HG03175 (cell line): Measurements from ENCODE around the gene CBX7.

ENCODE experiments used
- ATAC-seq: cut with Tn5 transposase; IDR thresholded peaks from one replicate; pipeline ENCODE4 v1.9.1; 2021; ENCODE audit warnings: mild to moderate bottlenecking, moderate library complexity; ENCODE audit not compliant: unreplicated experiment

Gene CBX7

DNA sequence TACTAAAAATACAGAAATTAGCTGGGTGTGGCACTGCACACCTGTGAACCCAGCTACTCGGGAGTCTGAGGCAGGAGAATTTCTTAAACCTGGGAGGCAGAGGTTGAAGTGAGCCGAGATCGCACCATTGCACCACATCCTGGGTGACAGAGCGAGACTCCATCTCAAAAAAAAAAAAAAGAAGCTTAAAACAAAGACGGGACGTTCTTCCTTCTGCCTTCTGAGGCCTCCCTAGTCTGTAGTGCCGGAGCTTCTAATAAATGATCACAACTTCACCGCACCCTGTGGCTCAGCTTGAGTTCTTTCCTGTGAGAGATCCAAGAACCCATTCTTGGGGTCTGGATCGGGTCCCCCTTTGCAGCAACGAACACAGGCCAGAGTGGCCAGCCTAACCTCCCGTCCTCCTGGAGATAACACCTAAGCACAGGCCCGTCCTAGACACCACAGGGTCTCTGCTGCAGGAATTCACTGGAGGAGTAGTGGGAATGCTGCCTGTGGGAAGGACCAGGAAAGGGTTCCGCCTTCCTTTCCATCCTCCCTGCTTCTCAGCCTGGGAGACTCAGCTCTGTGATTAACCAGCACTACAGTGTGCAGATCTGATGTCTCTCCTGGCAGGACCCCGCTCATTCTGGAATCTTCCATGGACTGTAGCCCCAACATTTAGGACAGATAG is 57.6 kb downstream of the CBX7 start:
- no peak for ATAC-seq

DNA sequence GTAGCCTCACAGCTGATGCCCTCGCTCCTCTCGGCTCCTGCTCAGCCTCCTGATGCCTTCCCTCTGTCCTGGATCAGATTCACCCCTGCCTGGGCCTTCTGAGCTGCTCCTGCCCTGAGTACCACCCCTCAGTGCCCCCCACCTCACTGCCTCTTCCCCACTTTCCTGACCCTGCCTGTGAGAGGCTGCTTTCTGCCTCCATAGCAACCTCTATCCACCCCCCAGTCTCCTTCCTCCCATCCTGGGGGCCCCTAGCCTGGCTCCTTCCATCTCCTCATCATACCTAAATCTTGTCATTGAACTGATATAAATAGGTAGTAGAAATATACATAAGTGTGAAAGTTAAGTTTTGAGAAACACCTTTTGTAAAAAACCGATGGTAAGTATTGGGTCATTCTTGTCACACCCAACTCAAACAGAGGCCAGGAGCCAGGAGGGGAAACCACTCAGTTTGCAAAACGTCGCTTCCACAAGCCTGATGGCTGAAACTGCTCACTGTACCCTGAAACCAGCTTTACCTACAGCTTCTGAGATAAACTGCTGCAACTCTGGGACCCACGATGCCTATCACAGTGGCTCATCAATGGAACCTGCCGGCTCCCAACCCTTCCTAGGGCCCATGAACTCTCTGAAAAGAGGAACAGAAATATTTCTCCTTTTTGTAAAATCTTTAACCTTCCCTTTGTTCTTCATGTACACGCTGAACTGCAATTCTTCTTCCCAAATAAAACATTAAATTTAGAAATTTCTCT is 60.2 kb downstream of the CBX7 start:
- no peak for ATAC-seq

DNA sequence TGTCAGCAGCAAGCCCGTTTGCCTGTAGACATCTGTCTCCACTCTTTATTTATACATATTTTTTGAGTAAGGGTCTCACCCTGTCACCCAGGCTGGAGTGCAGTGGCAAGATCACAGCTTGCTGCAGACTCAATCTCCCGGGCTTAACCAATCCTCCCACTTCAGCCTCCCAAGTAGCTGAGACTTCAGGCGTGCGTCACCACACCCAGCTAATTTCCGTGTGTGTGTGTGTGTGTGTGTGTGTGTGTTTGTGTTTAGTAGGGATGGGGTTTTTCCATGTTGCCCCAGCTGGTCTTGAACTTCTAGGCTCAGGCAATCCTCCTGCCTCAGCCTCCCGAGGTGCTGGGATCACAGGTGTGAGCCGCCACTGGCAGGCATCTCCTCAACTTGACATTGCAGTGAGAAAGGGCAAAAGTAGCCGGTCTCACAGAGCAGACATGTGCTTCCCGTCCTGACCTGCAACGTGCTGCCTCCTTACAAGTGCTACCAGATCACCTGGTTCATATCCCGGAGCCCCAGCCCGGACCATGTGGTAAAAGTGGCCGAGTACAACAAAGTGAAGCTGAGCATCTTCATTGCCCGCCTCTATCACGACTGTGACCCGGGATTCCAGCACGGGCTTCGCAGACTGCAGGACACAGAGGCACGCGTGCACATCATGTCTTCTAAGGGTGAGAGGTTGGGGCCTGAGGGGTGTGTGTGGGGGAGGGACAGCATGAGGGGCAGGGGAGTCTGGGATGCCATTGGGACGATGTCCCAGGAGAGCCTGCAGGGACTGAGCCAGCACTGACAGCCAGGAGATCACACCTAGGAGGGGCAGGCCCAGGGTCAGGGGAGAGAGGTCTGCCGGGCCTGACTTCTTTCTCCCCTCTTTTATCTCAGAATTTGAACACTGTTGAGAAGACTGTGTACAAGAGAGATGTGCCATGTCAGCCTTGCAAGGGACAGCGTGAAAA is 61.1 kb downstream of the CBX7 start:
- ATAC-seq: no peak

DNA sequence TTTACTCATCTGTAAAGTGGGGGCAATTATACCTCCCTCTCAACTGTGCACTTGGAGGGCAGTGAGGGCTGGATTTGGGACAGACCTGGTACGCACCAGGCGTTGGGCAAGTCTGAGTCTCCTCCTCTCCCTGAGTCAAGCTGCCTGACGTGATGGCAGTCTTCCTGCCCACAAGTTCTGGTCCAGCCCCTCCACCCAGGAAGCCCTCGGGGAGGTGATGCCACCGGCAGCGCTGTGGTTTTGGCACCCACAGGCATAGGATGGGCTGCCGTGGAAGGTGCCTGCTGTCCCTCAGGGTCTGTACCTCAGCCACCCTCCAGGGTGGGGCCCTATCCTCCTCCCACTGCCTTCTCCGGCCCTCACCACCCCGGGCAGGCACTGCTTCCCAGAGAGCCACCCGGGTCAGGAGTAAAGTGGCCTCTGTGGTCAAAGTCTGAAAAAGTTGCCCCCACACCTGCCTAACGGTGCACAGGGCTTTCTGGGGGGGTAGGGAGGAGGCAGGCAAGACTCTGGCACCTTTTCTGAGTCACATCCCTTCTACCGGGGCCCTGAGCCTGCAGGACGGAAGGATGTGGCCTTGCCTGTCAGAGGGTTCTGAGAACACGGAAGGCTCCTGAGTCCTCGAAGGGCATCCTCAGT is 61.9 kb downstream of the CBX7 start:
- ATAC-seq: no peak

DNA sequence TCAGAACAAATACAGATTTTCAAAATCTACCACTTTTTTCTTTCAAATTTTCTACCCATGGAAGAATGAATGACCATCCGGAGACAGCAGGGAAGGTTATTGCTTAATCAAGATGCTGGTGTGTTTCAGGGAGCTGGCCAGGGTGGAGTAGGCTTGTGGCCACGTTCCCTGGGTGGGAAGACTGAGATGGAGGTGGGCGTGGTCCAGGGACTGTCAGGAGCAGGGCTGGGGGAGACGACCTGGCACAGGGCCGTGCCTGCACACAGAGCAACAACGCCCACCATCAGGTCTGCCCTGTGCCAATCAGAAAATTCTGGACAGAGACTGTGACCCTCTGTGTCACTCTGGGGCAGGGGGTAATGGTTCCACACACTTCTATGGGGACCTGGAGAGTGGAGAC is 62.6 kb downstream of the CBX7 start:
- no peak for ATAC-seq

DNA sequence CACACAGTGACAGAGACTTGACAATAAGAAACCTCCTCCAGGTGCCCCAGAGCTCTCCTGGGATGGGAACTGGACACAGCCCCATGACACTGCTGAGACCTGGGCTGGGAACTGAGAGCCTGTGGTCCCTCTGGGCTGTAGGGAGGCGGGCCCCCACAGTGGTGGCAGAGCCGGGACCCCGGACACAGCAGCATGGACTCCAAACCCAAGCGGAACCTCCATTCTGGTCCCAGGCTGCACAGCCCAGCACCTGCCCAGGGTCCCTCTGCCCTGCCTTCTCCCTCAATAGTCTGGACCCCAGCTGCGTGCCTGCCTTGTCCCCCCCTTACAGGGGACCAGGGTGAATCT is 63.8 kb downstream of the CBX7 start:
- ATAC-seq: no peak

DNA sequence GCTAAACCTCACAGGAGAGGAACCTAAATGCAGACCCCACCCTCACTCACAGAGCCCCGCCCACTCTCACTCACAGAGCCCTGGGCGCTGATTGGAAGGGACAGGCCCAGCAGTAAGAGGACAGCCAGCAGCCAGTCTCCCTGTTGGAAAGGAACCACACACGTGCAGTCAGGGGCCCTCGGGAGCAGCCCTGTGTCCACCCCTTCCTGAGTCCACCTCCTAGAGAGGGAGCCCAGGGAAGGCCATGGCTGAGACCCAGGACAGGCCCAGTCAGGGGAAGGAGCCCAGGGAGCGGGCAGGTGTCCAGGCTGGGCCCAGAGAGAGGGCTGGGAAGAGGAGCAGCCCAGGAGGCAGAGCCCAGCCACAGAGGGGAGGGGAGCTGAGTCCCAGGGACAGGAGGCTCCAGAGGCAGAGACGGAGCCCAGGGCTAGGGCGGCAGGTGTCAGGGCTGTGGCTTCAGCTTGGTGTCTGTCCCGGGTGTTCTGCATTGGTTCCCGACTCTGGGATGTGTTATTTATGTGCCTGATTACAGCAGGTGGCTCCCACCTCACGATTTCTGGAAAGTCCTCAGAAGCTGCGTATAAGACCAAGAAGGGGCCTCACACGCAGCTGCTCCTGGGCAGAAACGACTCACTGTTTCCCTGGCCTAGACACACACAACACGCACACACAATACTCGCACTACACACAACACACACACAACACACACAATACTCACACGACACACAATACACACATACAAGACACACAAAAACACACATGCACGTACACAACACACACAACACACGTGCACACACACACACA is 64.4 kb downstream of the CBX7 start:
- no peak for ATAC-seq

DNA sequence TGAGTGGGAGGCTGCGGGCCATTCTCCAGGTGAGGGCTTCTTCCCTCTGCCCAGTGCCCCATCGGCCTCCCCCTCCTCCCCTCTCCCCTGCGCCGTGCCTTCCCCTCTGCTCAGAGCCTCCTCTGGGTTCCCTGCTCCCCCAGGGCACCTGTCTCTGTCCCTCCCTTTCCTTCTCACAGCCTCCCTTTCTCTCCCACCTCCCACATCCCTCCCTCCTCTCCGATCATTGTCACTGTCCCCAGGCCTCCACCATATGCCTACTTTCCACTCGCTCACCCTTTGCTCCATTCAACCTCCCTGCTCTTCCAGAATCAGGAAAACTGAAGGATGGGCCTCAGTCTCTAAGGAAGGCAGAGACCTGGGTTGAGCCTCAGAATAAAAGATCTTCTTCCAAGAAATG is 65.4 kb downstream of the CBX7 start:
- no peak for ATAC-seq

DNA sequence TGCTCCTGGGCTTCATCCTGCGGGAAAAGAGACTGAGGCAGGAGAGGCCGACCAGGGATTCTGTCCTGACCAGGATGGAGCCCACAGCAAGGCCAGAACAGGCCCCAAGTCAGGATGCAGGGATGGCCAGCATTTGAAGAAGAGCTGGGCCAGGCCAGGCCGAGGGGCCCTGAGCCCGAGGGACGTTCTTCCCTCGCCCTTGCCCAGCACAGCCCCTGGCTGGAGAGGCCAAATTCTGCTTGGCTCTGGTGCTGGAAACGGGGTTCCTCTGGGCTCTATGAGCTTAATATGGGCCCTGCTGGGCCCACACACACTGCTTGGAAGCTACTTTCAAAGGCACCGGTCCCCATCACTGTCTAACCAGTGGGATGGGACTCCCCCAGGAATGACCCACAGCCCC is 67.8 kb downstream of the CBX7 start:
- ATAC-seq: no peak

DNA sequence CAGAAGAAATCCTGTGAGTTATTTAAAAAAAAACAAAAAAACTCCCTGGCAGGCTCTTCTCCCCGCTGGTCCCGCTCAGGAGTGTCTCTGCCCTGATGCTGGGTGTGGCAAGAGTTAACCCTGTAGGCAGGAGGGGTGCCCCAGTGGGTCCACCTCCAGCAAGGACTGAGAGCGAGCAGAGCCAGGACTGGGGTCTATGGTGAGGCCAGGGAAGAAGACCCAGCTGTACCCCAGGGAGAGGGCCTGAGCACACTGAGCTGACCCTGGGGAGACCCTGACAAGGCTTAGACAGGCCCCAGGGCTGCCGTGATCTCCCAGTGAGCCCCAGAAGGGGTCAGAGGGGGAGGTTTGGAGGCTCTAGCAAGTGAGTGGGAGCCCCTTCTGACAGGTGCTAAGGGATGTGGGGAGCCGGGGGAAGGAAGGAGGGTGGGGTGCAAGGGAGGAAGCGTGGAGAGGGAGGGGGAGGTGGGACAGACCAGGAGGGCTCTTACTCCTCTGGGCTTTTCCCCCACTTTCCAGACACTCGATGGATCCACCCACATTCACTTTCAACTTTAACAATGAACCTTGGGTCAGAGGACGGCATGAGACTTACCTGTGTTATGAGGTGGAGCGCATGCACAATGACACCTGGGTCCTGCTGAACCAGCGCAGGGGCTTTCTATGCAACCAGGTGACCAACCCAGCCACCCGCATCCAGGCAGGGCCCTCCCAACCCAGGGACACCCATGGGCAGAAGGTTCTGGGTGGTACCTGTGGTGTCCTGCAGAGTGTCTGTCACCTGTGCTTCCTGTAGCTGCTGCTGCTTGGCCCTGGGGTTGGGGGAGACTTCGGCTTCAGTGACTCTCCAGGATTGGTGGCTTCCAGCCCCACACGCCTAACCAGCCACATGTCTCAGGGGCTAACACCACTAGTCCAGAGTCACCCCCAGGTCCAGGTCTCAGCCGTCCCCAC is 69.0 kb downstream of the CBX7 start:
- ATAC-seq: no peak

DNA sequence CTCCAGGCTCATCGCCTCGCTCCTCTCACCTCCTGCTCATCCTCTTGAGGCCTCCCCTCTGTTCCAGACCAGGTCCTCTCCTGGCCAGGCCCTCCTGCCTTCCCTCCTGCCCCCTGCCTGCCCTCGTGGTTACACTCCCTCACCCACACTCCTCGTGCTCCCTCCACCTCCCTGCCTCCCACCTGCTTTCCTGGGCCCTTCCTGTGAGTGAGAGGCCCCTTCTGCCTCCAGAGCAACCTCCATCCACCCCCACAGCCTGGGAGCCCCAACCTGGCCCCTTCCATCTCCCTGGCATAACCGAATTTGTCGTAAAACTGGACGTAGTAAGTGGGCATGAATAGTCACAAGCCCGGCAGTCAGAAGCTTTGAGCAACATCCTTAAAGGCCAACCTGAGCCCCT is 70.9 kb downstream of the CBX7 start:
- ATAC-seq: no peak

DNA sequence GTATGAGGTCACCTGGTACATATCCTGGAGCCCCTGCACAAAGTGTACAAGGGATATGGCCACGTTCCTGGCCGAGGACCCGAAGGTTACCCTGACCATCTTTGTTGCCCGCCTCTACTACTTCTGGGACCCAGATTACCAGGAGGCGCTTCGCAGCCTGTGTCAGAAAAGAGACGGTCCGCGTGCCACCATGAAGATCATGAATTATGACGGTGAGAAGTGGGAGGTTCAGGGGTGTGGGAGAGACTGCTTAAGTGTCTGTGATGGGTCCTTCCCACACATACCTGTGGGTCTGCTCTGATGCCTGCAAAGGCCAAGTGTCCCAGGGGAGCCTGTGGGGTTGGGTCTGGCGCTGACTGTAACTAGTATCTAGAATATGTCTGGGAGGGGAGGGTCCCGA is 71.5 kb downstream of the CBX7 start:
- ATAC-seq: no peak
